HepG2 (cell line): ENCODE results near the gene SUPT4H1. TPM values are rescaled to one million over a fixed set of nuclear protein-coding genes. Genes with fewer than 3 reads are reported as not detected.

ENCODE experiments used
- CEBPB ChIP-seq: IDR thresholded peaks from 2 replicates; pipeline ENCODE4 v1.6.1; 2011; ENCODE audit warnings: low read depth, low read length, improper control_type of control experiment, borderline replicate concordance
- CENPT ChIP-seq: sonication (generic); formaldehyde crosslinking; IDR thresholded peaks from 2 replicates; pipeline ENCODE4 v1.8.0; 2022; ENCODE audit warnings: low read depth, mild to moderate bottlenecking, moderate library complexity, missing genetic modification reagents
- DNMT1 ChIP-seq: sonication (generic); formaldehyde crosslinking; IDR thresholded peaks from 2 replicates; pipeline ENCODE4 v1.5.1; 2020; ENCODE audit warnings: mild to moderate bottlenecking, missing genetic modification reagents
- ERF ChIP-seq: IDR thresholded peaks from 2 replicates; pipeline ENCODE4 v1.6.1; 2018; ENCODE audit warnings: missing biosample characterization, missing genetic modification reagents
- HMGXB4 ChIP-seq, 2 experiments: sonication (generic) in 1 of 2; formaldehyde crosslinking in 1 of 2; IDR thresholded peaks; 2 replicates each; pipeline versions ENCODE4 v1.4.0 to v1.6.1; 2018 to 2020; ENCODE audit warnings: missing genetic modification reagents in 2 of 2, borderline replicate concordance in 1 of 2, low read depth in 1 of 2, mild to moderate bottlenecking in 1 of 2, missing biosample characterization in 1 of 2
- KDM5B ChIP-seq: sonication (generic); formaldehyde crosslinking; IDR thresholded peaks from 2 replicates; pipeline ENCODE4 v1.4.0; 2020; ENCODE audit warnings: missing genetic modification reagents, mild to moderate bottlenecking, borderline replicate concordance
- MXD4 ChIP-seq: IDR thresholded peaks from 2 replicates; pipeline ENCODE4 v1.6.1; 2016; ENCODE audit warnings: mild to moderate bottlenecking, missing biosample characterization, missing genetic modification reagents
- SNAPC4 ChIP-seq: sonication (generic); formaldehyde crosslinking; IDR thresholded peaks from 2 replicates; pipeline ENCODE4 v1.4.0; 2020; ENCODE audit warnings: mild to moderate bottlenecking, missing genetic modification reagents
- SRSF1 ChIP-seq: fragments of 200-400 bp; formaldehyde crosslinking; optimal IDR thresholded peaks from 2 replicates; pipeline ENCODE3; 2017; ENCODE audit warnings: mild to moderate bottlenecking, low read depth, low read length, moderate library complexity
- ZNF160 ChIP-seq: sonication (generic); formaldehyde crosslinking; IDR thresholded peaks from 2 replicates; pipeline ENCODE4 v1.8.0; 2022; ENCODE audit warnings: mild to moderate bottlenecking, inconsistent platforms, missing genetic modification reagents
- ZNF317 ChIP-seq: sonication (generic); formaldehyde crosslinking; IDR thresholded peaks from 2 replicates; pipeline ENCODE4 v1.5.0; 2020; ENCODE audit warnings: mild to moderate bottlenecking, missing genetic modification reagents
- ZNF335 ChIP-seq: sonication (generic); formaldehyde crosslinking; IDR thresholded peaks from 2 replicates; pipeline ENCODE4 v1.4.0; 2020; ENCODE audit warnings: missing genetic modification reagents
- ZNF350 ChIP-seq: sonication (generic); formaldehyde crosslinking; IDR thresholded peaks from 2 replicates; pipeline ENCODE4 v1.4.0; 2020; ENCODE audit warnings: mild to moderate bottlenecking, low read depth, missing genetic modification reagents, borderline replicate concordance
- ZNF446 ChIP-seq: sonication (generic); formaldehyde crosslinking; IDR thresholded peaks from 2 replicates; pipeline ENCODE4 v1.5.0; 2020; ENCODE audit warnings: mild to moderate bottlenecking, missing genetic modification reagents
- ZNF577 ChIP-seq: sonication (generic); formaldehyde crosslinking; IDR thresholded peaks from 2 replicates; pipeline ENCODE4 v1.4.0; 2020; ENCODE audit warnings: mild to moderate bottlenecking, low read depth, missing genetic modification reagents, borderline replicate concordance
- ZNF629 ChIP-seq: sonication (generic); formaldehyde crosslinking; conservative IDR thresholded peaks from 2 replicates; pipeline ENCODE4 v1.5.0; 2020; ENCODE audit warnings: missing genetic modification reagents
- ZNF687 ChIP-seq: sonication (generic); formaldehyde crosslinking; IDR thresholded peaks from 2 replicates; pipeline ENCODE4 v1.5.1; 2020; ENCODE audit warnings: mild to moderate bottlenecking, missing genetic modification reagents, moderate library complexity
- polyA plus RNA-seq, 8 experiments: library from polyadenylated mRNA; depleted of rRNA in 3 of 8; stranded (reverse) in 7 of 8; unstranded in 1 of 8; fragments of >200 nt; fragmentation: Illumina TruSeq in 4 of 8; extraction: Trizol in 4 of 8; gene quantifications; 2 replicates each; pipeline versions ENCODE4 v1.2.1 to v1.2.3, GENCODE V29; 2011 to 2016; ENCODE audit warnings: low read depth in 4 of 8, missing spikeins in 1 of 8, mixed read lengths in 1 of 8; ENCODE audit not compliant: insufficient read depth in 1 of 8
- total RNA-seq, 5 experiments: library from RNA; depleted of rRNA; stranded (reverse); fragments of >200 nt; fragmentation: Illumina TruSeq; extraction: Trizol; gene quantifications; 2 replicates each; pipeline ENCODE4 v1.2.3, GENCODE V29; 2016; ENCODE audit warnings: low read depth in 1 of 5

SUPT4H1 gene
- total and polyA plus RNA-seq, 2 of the 13 experiments (the other 11 are each of a cell fraction or from before 2014, with no cell fraction given): 155 to 244 TPM

GRCh38 chr17:58337600-58338453 is 14.2 kb downstream of the SUPT4H1 start (continued):
- TF ChIP-seq ZNF446 (CRISPR knock-in tag) (no peak), ZNF350 (CRISPR knock-in tag) (peak; percentile 34; the same call in 1 of the 2 replicates), ZNF687 (CRISPR knock-in tag) (peak; percentile 93), KDM5B (CRISPR knock-in tag) (0 out of 2 replicates have a peak, but pooled peaks have one; percentile 22), SNAPC4 (peak; percentile 33; the same call in 1 of the 2 replicates), CENPT (no peak), ERF (CRISPR knock-in tag) (peak; percentile 45; the same call in 1 of the 2 replicates), DNMT1 (CRISPR knock-in tag) (no peak), MXD4 (CRISPR knock-in tag) (0 out of 2 replicates have a peak, but pooled peaks have one; percentile 32), ZNF160 (CRISPR knock-in tag) (no peak), ZNF335 (CRISPR knock-in tag) (peak; percentile 70; the same call in 1 of the 2 replicates), HMGXB4 (CRISPR knock-in tag; IDR thresholded peaks at IDR 0.05; ENCODE audit: borderline replicate concordance in 1 of 2, low read depth in 1 of 2) (no peak; a peak in 1 of 4 replicates), ZNF317 (CRISPR knock-in tag) (no peak), ZNF629 (CRISPR knock-in tag) (no peak), CEBPB (peak; percentile 41; the same call in 1 of the 2 replicates), ZNF577 (CRISPR knock-in tag) (no peak), SRSF1 (peak; percentile 71)
